ENCODE data around the gene LRRC9.

GRCh38 chr14:59913187-59913586 lies 6.8 kb upstream of the LRRC9 start:
- TF ChIP-seq CTCF (IDR thresholded peaks at IDR 0.05): no peak
- TF ChIP-seq ZFX (IDR thresholded peaks at IDR 0.05; ENCODE audit: borderline replicate concordance): no peak

Measured in 22Rv1 (cell line).